Measurements from ENCODE around the gene STARD13.

The STARD13 gene

DNA sequence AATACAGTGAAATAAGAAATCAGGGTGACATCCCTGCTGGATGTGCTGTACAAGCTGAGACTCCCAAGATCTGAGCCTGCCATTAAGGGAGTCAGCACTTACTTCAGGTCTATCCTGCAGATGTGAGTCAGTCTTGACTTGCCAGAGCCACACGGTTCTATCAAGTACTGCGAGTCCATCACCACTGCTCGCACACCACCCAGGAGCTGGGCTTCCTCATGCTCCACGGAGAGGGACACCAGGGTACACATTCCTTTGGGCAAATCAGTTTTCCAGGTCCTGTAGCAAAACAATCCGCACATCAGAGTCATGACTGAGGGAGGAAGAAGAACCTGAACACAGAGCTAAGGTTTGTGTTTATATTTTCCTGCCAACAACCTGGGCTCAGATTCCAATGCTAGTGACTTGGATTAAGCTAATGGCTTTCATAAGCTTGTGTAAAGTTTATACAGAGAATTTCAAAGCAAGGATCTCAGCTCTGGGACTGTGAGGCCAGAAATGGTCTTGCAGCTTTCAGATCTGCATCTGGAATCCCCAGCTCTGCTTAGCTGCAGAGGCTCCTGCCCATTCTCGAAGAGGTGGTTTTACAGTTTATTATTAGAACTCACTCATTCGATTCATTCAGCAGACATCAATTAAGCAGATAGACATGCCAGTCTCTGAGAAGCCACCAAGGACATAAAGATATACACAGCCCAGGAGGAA, 178.7 kb downstream of the STARD13 start:
- no peak overlapping the region for H3K4me3 ChIP-seq (ENCODE audit: control insufficient read depth, low read depth, low read length)
- DNase-seq (ENCODE audit: low read depth): no peak
- TF ChIP-seq CTCF (IDR thresholded peaks at IDR 0.05; ENCODE audit: control insufficient read depth, insufficient read depth, low read depth, low read length, missing control alignments): no peak

DNA sequence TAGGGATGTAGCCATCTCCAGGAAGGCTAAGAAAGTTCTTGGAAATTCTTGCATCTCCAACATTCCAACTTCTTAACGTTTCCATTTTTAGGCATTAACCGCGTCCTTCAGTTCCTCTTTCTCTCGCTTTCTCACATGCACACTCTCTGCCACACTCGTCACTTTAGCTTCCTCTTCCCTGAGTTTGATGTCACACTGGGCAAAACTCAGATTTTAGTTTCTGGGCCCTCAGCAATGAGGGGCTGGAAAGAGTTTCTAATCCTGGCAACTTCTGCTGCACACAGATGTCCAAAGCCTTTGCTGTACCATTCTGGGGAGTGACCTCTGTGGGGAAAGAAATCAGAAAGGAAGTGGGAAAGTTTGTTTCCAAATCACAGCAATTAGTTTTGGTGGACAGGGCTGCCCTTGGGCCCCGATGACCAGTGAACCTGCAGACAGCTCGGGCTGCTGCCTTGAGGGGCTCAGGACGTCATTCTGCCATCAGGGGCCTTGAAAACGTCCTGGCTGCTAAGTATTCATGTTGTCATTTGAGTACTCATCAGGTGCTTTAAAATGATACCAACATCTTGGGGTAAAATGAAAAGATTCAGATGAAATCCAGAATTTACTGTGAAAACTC, 180.1 kb downstream of the STARD13 start:
- no peak for TF ChIP-seq CTCF (IDR thresholded peaks at IDR 0.05; ENCODE audit: control insufficient read depth, insufficient read depth, low read depth, low read length, missing control alignments)
- no peak overlapping the region for H3K4me3 ChIP-seq (ENCODE audit: control insufficient read depth, low read depth, low read length)
- no peak for DNase-seq (ENCODE audit: low read depth)

DNA sequence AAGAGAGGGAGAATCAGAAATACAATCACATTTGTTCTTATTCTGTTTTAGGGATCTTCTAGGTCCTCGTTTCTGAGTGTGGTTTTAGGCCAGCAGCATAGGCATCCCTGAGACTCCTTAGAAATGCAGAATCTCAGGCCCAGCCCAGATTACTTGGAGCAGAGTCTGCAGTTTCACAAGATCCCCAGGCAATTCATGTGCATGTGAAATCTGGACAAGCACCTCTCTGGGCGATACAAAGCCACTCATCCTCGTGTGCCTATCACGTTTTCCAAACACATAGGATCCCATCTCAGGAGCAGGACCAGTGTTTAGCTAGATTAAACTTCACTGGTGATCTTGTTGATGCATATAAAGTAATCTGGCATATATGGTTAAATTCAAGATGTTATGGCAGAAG, 182.1 kb downstream of the STARD13 start:
- TF ChIP-seq CTCF (IDR thresholded peaks at IDR 0.05; ENCODE audit: control insufficient read depth, insufficient read depth, low read depth, low read length, missing control alignments): no peak
- H3K4me3 ChIP-seq (ENCODE audit: control insufficient read depth, low read depth, low read length): no peak overlapping the region
- DNase-seq (ENCODE audit: low read depth): no peak

GRCh38 chr13:33101835-33102234, 183.7 kb downstream of the STARD13 start:
- no peak for DNase-seq (ENCODE audit: low read depth)
- no peak overlapping the region for H3K4me3 ChIP-seq (ENCODE audit: control insufficient read depth, low read depth, low read length)
- no peak for TF ChIP-seq CTCF (IDR thresholded peaks at IDR 0.05; ENCODE audit: control insufficient read depth, insufficient read depth, low read depth, low read length, missing control alignments)

DNA sequence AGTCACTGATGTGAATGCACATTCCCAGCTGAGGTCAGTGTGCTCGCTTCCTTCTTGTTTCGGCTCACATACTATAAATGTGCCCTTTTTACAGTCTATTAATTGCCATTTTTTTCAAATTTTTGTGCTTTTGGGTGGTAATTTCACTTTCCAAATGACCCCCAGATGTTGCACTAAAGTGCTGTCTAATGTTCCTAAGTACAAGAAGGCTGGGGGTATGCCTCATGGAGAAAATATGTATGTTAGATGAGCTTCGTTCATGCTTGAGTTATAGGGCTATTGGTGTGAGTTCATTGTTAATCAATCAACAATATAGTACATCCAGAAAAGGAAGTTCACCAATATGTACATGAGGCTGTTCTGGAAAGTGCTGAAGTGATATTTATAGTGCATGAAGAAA, 184.7 kb downstream of the STARD13 start:
- no peak overlapping the region for H3K4me3 ChIP-seq (ENCODE audit: control insufficient read depth, low read depth, low read length)
- no peak for TF ChIP-seq CTCF (IDR thresholded peaks at IDR 0.05; ENCODE audit: control insufficient read depth, insufficient read depth, low read depth, low read length, missing control alignments)
- no peak for DNase-seq (ENCODE audit: low read depth)

DNA sequence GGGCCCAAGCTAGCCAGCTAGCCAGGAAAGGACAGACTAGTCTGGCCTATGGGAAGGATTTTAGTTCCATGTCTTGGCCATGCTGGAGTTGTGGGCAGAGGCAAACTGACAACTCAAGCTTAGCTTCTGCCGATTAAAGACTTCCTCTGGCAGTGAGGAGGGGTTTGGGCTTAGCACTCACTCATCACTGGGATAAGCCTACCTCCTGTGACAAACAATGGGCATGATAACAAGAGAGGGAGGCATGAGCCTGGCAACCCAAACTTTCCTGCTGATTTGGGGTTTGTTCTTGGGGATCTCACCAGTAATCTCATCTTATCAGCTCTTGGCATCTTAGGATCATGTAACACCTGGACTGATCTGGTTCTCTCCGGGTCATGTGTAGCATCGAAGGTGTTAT, 185.7 kb downstream of the STARD13 start:
- no peak for TF ChIP-seq CTCF (IDR thresholded peaks at IDR 0.05; ENCODE audit: control insufficient read depth, insufficient read depth, low read depth, low read length, missing control alignments)
- no peak overlapping the region for H3K4me3 ChIP-seq (ENCODE audit: control insufficient read depth, low read depth, low read length)
- DNase-seq (ENCODE audit: low read depth): no peak
